ENCODE data around the gene RDH5.

The RDH5 gene

GRCh38 chr12:55755246-55755645, 35.1 kb downstream of the RDH5 start:
- TF ChIP-seq CTCF (IDR thresholded peaks at IDR 0.05): no peak

DNA sequence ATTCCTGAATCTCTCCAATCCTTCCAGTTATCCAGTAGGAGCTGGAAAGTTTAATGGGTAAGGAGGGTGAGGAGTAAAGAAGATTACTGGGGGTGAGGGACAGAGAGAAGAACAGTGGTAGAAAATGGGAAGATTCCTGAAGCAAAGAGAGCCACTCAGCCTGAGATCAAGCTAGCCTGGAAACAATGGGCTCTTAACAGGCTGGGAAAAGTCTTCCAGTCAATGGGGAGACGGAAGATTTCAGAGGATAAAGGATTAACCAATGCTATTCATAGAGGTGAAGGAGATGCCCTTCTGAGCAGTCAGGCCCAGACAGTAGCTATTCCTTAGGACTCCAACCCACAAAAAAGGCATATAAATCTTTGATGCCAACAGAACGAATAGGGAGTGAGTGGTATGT, 37.5 kb downstream of the RDH5 start:
- TF ChIP-seq CTCF (IDR thresholded peaks at IDR 0.05): no peak

DNA sequence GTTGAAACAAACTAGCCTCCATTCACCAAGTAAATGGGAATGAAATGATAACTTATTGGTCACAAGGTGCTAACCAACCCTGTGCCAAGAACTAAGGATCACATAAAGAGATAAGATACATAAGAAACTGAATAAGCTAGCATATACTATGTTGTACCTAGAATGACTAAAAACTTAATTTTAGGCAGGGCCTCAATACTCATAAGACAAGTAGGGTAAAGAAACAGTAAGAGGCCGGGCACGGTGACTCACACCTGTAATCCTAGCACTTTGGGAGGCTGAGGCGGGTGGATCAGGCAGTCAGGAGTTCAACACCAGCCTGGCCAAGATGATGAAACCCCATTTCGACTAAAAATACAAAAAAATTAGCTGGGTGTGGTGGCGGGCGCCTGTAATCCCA, 40.5 kb downstream of the RDH5 start:
- TF ChIP-seq CTCF (IDR thresholded peaks at IDR 0.05): no peak

DNA sequence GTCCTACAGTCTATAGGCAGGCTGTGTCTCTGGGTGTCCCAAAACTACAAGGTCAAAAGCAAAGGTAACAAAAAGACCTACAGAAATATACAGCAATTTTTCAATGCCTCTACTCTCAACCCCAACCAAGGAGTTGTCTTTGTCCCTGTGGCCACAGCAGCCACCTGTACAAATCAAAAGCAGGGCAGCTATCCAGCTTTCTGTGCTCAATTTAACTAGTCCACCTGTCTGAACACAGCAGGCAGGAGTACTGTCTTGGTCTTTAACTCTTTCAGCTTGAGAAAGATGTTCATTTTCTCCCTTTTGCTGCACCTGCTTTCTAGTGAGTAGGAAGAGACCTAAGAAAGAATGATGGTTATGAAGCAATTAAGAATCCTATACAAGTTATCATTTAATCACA, 42.5 kb downstream of the RDH5 start:
- no peak for TF ChIP-seq CTCF (IDR thresholded peaks at IDR 0.05)

DNA sequence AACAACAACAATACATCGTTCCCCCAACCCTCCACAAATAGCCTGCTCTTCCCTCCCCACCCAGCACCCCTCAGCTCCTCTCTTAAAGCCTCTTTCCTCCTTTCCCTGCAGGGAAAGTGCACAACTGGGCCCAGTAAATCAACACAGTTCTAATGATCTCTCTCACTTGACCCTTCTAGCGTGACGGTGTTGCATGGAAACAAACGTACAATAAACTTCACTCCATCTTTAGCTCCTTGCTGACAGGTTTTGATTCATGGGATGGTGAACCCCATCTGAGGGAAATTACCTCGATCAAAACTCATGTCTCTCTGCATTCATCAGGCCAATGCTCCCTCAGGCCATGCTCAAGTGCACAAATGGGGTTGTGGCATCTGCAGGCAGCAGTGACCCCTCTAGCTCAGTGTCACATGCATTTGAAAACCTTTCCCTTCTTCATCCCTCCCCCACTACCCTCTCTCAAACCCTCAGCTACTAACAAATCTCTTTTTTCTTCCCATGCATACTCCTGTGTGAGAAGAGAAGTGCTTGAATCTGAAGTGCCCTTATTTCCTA, 45.6 kb downstream of the RDH5 start:
- TF ChIP-seq CTCF (IDR thresholded peaks at IDR 0.05): no peak

DNA sequence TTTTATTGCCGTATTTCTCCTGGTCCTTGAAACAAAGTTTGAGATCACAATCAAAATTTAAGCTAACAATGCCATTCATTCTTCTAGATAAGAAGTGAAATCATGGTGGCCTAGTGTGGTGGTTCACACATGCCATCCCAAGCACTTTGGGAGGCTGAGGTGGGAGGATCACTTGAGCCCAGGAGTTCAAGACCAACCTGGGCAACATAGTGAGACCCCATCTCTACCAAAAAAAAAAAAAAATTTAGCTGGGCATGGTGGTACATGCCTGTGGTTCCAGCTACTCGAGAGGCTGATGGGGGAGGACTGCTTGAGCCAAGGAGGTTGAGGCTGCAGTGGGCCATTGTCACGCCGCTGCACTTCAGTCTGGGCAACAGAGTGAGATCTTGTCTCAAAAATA, 47.0 kb downstream of the RDH5 start:
- TF ChIP-seq CTCF (IDR thresholded peaks at IDR 0.05): no peak

- no peak for TF ChIP-seq CTCF (IDR thresholded peaks at IDR 0.05)
Measured at GRCh38 chr12:55771736-55772135, 51.5 kb downstream of the RDH5 start.

Measured in LNCAP (cell line).